GM12891 (cell line): Measurements from ENCODE around the gene DUSP5.

Experiments used
- PAX5 ChIP-seq: IDR thresholded peaks from 2 replicates; pipeline ENCODE4 v1.6.1; 2011; ENCODE audit warnings: low read length, moderate library complexity, mild to moderate bottlenecking; ENCODE audit not compliant: insufficient read depth, severe bottlenecking
- POLR2A ChIP-seq: IDR thresholded peaks from 2 replicates; pipeline ENCODE4 v1.6.1; 2011; ENCODE audit warnings: low read depth, low read length, control low read depth
- POLR2AphosphoS5 ChIP-seq: IDR thresholded peaks from 2 replicates; pipeline ENCODE4 v1.6.1; 2011; ENCODE audit warnings: low read depth, low read length, control low read depth
- TAF1 ChIP-seq: IDR thresholded peaks from 2 replicates; pipeline ENCODE4 v1.6.1; 2011; ENCODE audit warnings: low read depth, low read length, control low read depth

GRCh38 chr10:110556969-110557601 lies 59.4 kb downstream of the DUSP5 start:
- TF ChIP-seq POLR2A (no peak), PAX5 (no peak), POLR2AphosphoS5 (no peak), TAF1 (no peak)
